Measurements from ENCODE around the gene PTPRD. TPM values are rescaled to one million over a fixed set of nuclear protein-coding genes. Genes with fewer than 3 reads are reported as not detected.

The PTPRD gene
- total RNA-seq, 1 experiment from 2014 or later, result 32.5 TPM

DNA sequence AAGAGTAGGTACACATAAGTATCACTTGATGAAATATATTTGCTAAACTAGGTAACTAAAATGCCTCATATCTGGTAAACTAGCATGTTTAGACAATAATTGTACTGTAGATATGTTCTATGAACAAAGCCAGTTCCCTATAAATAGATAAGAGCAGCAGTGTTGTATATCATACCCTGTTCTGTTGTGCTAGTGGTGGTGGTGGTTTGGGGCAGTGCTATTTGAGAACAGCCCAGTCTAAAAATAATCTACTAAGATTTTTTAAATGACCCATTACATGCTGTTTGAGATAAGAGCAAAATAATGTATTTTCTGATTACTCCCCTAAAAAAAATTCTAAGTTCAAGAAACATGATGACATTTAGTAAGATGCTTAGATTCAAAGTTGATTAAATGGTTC is 1984.0 kb downstream of the PTPRD start:
- Histone ChIP-seq H3K56ac (ENCODE audit: insufficient read length, low read depth, low read length) (no peak overlapping the region), H2BK15ac (ENCODE audit: low read depth, low read length) (no peak overlapping the region), H3K14ac (ENCODE audit: insufficient read depth, low read length) (no peak overlapping the region), H3K18ac (ENCODE audit: insufficient read length, low read depth, low read length) (no peak overlapping the region), H3K27me3 (ENCODE audit: insufficient read depth, low read length) (no peaks in the 10 kb centered on the region), H3K23me2 (ENCODE audit: insufficient read length, low read depth, low read length, poor library complexity, severe bottlenecking) (no peaks in the 10 kb centered on the region), H4K91ac (ENCODE audit: insufficient read length, low read depth, low read length) (no peak overlapping the region), H2BK120ac (ENCODE audit: low read depth, low read length, poor library complexity, severe bottlenecking) (no peak overlapping the region), H3T11ph (ENCODE audit: low read length) (no peak overlapping the region), H3K4me2 (ENCODE audit: insufficient read depth, insufficient read length, low read length) (no peak overlapping the region), H3K9me3 (ENCODE audit: control insufficient read depth, low read depth, low read length) (no peaks in the 10 kb centered on the region), H2BK20ac (ENCODE audit: low read depth, low read length, poor library complexity, severe bottlenecking) (no peak overlapping the region), H3K23ac (ENCODE audit: insufficient read length, low read depth, low read length) (no peak overlapping the region), H3K4ac (ENCODE audit: low read depth, low read length) (no peak overlapping the region), H4K20me1 (ENCODE audit: control insufficient read depth, insufficient read depth, insufficient read length) (no peaks in the 10 kb centered on the region), H3K79me1 (ENCODE audit: insufficient read depth, low read depth, low read length, poor library complexity, severe bottlenecking) (no peaks in the 10 kb centered on the region), H3K79me2 (ENCODE audit: insufficient read depth, low read length) (no peaks in the 10 kb centered on the region), H3K4me1 (ENCODE audit: insufficient read depth, low read length) (no peaks in the 10 kb centered on the region; the same call in 1 of the 2 replicates), H3K9ac (ENCODE audit: extremely low read depth, insufficient read length, low read length) (no peak overlapping the region), H4K5ac (ENCODE audit: insufficient read length, low read depth, low read length) (no peak overlapping the region), H2BK12ac (ENCODE audit: insufficient read length, low read depth, low read length) (no peak overlapping the region), H2BK5ac (ENCODE audit: insufficient read length, low read length) (no peak overlapping the region), H3K27ac (ENCODE audit: insufficient read length, low read depth, low read length) (no peak overlapping the region), H2AK5ac (ENCODE audit: insufficient read length, low read length) (no peak overlapping the region), H4K8ac (replicated peaks; ENCODE audit: insufficient read length, low read depth, low read length) (no peak overlapping the region), H2AFZ (ENCODE audit: low read length) (no peak overlapping the region)
- no peak for TF ChIP-seq CTCF (conservative IDR thresholded peaks at IDR 0.05)
- no peak overlapping the region for H3K27ac Mint-ChIP-seq
- H3K4me1 Mint-ChIP-seq, result peaks cover 10 to 16% of the 10 kb centered on the region in 2 experiments
- H3K27me3 Mint-ChIP-seq (ENCODE audit: low read depth), result no peaks in the 10 kb centered on the region
- H3K4me3 Mint-ChIP-seq, result no peak overlapping the region
- H3K36me3 Mint-ChIP-seq (ENCODE audit: insufficient read depth in 1 of 3, low read depth in 3 of 3), result no peaks in the 10 kb centered on the region
- no peaks in the 10 kb centered on the region for H3K9me3 Mint-ChIP-seq
- no peak for DNase-seq

All from H9 (cell line).